ENCODE data around the gene SMIM5. TPM values are rescaled to one million over a fixed set of nuclear protein-coding genes. Genes with fewer than 3 reads are reported as not detected.

SMIM5 gene
- polyA plus RNA-seq, 1 donor (not counting 4 experiments of a cell fraction or from before 2014, with no cell fraction given) = 0.24 TPM

DNA sequence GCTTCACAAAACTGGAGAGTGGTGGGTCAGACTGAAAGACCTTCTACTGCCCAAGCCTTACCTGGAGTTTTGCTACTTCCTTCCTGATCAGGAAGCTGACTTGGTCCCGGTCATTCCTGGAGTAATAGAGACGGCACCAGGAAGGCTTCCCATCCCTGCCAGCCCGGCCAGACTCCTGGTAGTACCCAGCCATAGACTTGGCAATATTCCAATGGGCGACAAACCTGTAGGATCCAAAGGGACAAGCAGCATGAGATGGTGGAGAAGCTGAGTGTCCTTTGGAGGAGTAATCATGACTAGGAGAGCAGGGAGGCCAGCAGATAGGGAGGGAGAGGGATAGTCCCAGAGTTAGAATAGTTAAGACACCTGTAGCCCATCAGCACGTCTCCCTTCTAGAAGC lies 25.0 kb downstream of the SMIM5 start:
- Histone ChIP-seq H3K4me2 (ENCODE audit: control insufficient read depth, extremely low read depth, insufficient read depth, low read depth, low read length) (no peak overlapping the region), H3K79me2 (ENCODE audit: control insufficient read depth, insufficient read depth, low read length) (no peaks in the 10 kb centered on the region), H3K27me3 (ENCODE audit: control insufficient read depth, extremely low read depth, insufficient read depth, low read length) (no peaks in the 10 kb centered on the region), H3K9me3 (ENCODE audit: control insufficient read depth, low read depth, low read length) (no peaks in the 10 kb centered on the region), H3K9ac (ENCODE audit: control insufficient read depth, extremely low read depth, insufficient read depth, low read length) (no peak overlapping the region), H2AFZ (ENCODE audit: control insufficient read depth, low read length) (no peak overlapping the region), H3K27ac (ENCODE audit: control insufficient read depth, insufficient read depth, low read length) (no peak overlapping the region), H4K20me1 (ENCODE audit: control insufficient read depth, extremely low read depth, insufficient read depth, low read length) (no peaks in the 10 kb centered on the region), H3K4me1 (ENCODE audit: control insufficient read depth, extremely low read depth, insufficient read depth, low read length) (no peaks in the 10 kb centered on the region), H3K4me3 (ENCODE audit: control insufficient read depth in 2 of 3, extremely low read depth in 1 of 3, insufficient read depth in 2 of 3, low read depth in 1 of 3, low read length in 3 of 3) (no peak overlapping the region), H3K9me1 (ENCODE audit: control insufficient read depth, extremely low read depth, insufficient read depth, low read length) (no peaks in the 10 kb centered on the region), H3K36me3 (ENCODE audit: control insufficient read depth in 2 of 2, extremely low read depth in 1 of 2, insufficient read depth in 2 of 2, low read length in 2 of 2) (peaks cover 25 to 28% of the 10 kb centered on the region in 2 experiments)
- dilution Hi-C loops (cut with MboI; ENCODE audit: extremely low pct_ligation_motif_present, low sequenced_read_pairs) = no loop called here
- TF ChIP-seq, protein P1, sequence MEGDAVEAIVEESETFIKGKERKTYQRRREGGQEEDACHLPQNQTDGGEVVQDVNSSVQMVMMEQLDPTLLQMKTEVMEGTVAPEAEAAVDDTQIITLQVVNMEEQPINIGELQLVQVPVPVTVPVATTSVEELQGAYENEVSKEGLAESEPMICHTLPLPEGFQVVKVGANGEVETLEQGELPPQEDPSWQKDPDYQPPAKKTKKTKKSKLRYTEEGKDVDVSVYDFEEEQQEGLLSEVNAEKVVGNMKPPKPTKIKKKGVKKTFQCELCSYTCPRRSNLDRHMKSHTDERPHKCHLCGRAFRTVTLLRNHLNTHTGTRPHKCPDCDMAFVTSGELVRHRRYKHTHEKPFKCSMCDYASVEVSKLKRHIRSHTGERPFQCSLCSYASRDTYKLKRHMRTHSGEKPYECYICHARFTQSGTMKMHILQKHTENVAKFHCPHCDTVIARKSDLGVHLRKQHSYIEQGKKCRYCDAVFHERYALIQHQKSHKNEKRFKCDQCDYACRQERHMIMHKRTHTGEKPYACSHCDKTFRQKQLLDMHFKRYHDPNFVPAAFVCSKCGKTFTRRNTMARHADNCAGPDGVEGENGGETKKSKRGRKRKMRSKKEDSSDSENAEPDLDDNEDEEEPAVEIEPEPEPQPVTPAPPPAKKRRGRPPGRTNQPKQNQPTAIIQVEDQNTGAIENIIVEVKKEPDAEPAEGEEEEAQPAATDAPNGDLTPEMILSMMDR (optimal IDR thresholded peaks at IDR 0.05 in 1 of 3, IDR thresholded peaks at IDR 0.05 in 1 of 3, conservative IDR thresholded peaks at IDR 0.05 in 1 of 3; ENCODE audit: extremely low read depth in 1 of 3, insufficient read depth in 2 of 3, low read length in 3 of 3) = no peak
- TF ChIP-seq EZH2 (IDR thresholded peaks at IDR 0.05; ENCODE audit: low read length) = no peak
- no peak for FAIRE-seq
- no peak for DNase-seq (ENCODE audit: low read depth, low spot score)

DNA sequence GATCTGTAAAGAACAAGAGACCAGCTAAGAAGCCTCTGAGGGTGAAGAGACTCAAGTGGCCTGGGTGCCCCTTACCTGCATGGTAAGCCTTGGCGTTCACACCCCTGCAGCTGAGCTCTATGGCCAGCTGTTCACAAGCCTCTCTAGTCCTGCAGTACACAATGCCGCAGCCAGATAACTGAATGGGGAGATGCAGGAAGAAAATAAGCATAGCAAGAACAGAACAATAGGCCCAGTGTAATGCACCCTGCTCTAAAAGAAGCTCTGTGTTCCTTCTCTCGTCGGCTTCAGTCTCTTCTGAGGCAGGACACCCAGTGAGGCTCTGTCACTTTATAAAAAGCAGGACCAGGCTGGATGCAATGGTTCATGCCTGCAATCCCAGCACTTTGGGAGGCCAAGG lies 28.3 kb downstream of the SMIM5 start:
- peaks cover 9% of the 10 kb centered on the region for H3K4me1 ChIP-seq (ENCODE audit: control insufficient read depth, extremely low read depth, insufficient read depth, low read length)
- no peaks in the 10 kb centered on the region for H3K9me1 ChIP-seq (ENCODE audit: control insufficient read depth, extremely low read depth, insufficient read depth, low read length)
- no peak overlapping the region for H3K27ac ChIP-seq (ENCODE audit: control insufficient read depth, insufficient read depth, low read length)
- H3K9me3 ChIP-seq (ENCODE audit: control insufficient read depth, low read depth, low read length) = no peaks in the 10 kb centered on the region
- no peaks in the 10 kb centered on the region for H4K20me1 ChIP-seq (ENCODE audit: control insufficient read depth, extremely low read depth, insufficient read depth, low read length)
- H3K36me3 ChIP-seq (ENCODE audit: control insufficient read depth in 2 of 2, extremely low read depth in 1 of 2, insufficient read depth in 2 of 2, low read length in 2 of 2) = peaks cover 26 to 40% of the 10 kb centered on the region in 2 experiments
- DNase-seq (ENCODE audit: low read depth, low spot score) (no peak), FAIRE-seq (no peak)
- H2AFZ ChIP-seq (ENCODE audit: control insufficient read depth, low read length) = no peak overlapping the region
- H3K9ac ChIP-seq (ENCODE audit: control insufficient read depth, extremely low read depth, insufficient read depth, low read length) = no peak overlapping the region
- H3K79me2 ChIP-seq (ENCODE audit: control insufficient read depth, insufficient read depth, low read length) = peaks cover 12% of the 10 kb centered on the region
- dilution Hi-C loops (cut with MboI; ENCODE audit: extremely low pct_ligation_motif_present, low sequenced_read_pairs) = no loop called here
- H3K27me3 ChIP-seq (ENCODE audit: control insufficient read depth, extremely low read depth, insufficient read depth, low read length) = no peaks in the 10 kb centered on the region
- H3K4me2 ChIP-seq (ENCODE audit: control insufficient read depth, extremely low read depth, insufficient read depth, low read depth, low read length) = no peak overlapping the region
- no peak overlapping the region for H3K4me3 ChIP-seq (ENCODE audit: control insufficient read depth in 2 of 3, extremely low read depth in 1 of 3, insufficient read depth in 2 of 3, low read depth in 1 of 3, low read length in 3 of 3)
- TF ChIP-seq, protein P1 (optimal IDR thresholded peaks at IDR 0.05 in 1 of 3, IDR thresholded peaks at IDR 0.05 in 1 of 3, conservative IDR thresholded peaks at IDR 0.05 in 1 of 3; ENCODE audit: extremely low read depth in 1 of 3, insufficient read depth in 2 of 3, low read length in 3 of 3) = no peak
- no peak for TF ChIP-seq EZH2 (IDR thresholded peaks at IDR 0.05; ENCODE audit: low read length)

Measured in keratinocyte (primary cell).